GM10266 (cell line): Measurements from ENCODE around the gene ANTKMT.
A peak's percentile ranks its signal among the peaks of the same experiment; 100 is the strongest.

ENCODE experiments used
- DNase-seq: peaks from one replicate; pipeline ENCODE4 v3.0.0; 2012; ENCODE audit errors: extremely low spot score
- TF ChIP-seq, protein P1 (sequence below): IDR thresholded peaks from 2 replicates; pipeline ENCODE4 v1.5.1; 2012; ENCODE audit warnings: mild to moderate bottlenecking, low read depth; ENCODE audit not compliant: control insufficient read depth, insufficient read depth; ENCODE audit errors: missing control alignments

Gene ANTKMT

DNA sequence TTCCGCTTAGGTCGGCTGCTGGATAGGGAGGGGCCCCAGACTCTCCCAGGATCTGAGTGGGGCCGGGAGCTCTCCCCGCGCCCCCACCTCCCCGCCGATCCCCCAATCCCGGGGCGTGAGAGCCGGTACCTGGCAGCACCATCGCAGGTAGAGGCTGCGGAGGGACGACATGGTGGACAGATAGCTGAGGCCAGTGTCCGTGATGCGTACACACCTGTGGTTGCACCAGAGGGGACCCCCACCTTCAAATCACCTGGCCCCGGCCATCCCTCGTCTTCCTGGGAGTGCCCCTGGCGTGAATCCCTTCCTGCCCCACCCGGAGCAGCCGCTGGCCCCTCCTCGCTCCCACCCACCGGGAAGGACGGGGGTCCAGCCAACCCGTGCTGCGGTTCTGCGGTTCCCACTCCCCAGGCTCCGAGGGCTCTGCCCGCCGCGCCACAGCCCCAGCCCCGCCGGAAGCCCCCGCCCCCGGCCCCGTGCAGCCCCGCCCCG lies 26.0 kb upstream of the ANTKMT start:
- TF ChIP-seq, protein P1, sequence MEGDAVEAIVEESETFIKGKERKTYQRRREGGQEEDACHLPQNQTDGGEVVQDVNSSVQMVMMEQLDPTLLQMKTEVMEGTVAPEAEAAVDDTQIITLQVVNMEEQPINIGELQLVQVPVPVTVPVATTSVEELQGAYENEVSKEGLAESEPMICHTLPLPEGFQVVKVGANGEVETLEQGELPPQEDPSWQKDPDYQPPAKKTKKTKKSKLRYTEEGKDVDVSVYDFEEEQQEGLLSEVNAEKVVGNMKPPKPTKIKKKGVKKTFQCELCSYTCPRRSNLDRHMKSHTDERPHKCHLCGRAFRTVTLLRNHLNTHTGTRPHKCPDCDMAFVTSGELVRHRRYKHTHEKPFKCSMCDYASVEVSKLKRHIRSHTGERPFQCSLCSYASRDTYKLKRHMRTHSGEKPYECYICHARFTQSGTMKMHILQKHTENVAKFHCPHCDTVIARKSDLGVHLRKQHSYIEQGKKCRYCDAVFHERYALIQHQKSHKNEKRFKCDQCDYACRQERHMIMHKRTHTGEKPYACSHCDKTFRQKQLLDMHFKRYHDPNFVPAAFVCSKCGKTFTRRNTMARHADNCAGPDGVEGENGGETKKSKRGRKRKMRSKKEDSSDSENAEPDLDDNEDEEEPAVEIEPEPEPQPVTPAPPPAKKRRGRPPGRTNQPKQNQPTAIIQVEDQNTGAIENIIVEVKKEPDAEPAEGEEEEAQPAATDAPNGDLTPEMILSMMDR: no peak
- no peak for DNase-seq

DNA sequence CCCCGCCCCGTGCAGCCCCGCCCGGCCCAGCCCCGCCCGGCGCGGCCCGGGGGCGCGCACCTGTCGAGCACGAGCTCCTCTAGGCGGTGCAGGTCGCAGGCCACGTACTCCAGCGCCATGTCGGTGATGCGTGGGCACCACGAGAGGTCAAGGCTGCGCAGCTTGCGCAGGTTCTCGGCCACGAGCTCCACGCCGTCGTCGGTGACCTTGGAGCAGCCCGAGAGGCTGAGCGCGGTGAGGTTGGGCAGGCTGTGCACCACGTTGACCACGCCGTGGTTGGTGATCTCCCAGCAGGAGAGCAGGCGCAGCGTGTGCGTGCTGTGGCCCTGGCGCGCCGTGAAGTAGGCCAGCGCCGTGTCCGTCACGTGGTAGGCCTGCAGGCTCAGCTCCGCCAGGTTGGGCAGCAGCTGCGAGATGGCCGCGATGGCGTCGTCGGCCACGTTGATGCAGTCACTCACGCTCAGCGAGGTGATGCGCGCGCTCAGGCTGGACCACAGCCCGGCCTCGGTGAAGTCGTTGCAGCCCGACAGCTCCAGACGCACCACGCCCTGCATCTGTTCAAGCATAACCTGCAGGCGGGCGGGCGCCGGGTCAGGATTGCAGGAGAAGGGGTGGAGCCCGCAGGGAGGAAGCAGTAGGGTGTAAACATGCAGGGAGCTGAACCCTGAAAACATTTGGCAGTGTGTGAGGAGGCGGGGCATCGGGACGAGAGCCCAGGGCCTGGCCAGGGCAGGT lies 25.4 kb upstream of the ANTKMT start:
- TF ChIP-seq, protein P1: no peak
- peak; percentile 90 for DNase-seq

DNA sequence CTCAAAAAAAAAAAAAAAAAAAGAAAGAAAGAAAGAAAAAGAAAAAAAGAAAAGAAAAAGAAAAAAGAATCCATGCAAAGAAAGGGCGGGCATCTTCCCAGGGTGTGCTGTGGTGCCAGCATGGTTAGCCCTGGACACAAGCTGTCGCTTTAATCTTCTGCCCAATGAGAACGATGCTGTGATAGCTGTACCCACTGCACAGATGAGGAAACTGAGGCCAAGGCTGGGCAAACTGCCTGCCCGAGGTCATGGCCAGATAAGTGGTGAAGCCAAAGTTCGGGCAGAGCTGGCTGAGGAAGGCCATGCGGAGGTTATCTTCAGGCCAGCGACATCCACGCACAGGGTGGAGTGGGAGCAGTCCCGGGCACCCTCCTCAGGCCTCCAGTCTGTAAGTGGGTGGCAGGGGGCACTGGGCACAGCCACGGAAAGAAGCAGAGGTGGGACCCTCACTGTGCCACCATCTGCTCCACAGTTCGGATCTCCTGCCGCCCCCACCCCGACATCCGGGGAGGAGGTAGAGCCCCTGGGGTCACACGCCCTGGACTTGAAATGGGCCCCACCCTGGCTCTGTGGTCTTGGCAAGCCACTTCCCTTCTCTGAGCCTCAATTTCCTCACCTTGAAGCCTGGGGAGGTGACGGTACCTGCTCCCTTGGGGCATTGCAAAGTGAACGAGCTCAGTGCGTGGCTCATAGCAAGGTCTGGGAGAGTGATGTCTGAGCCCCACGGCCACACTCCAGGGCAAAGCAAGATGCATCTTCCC lies 21.9 kb upstream of the ANTKMT start:
- DNase-seq: no peak
- TF ChIP-seq, protein P1: no peak

DNA sequence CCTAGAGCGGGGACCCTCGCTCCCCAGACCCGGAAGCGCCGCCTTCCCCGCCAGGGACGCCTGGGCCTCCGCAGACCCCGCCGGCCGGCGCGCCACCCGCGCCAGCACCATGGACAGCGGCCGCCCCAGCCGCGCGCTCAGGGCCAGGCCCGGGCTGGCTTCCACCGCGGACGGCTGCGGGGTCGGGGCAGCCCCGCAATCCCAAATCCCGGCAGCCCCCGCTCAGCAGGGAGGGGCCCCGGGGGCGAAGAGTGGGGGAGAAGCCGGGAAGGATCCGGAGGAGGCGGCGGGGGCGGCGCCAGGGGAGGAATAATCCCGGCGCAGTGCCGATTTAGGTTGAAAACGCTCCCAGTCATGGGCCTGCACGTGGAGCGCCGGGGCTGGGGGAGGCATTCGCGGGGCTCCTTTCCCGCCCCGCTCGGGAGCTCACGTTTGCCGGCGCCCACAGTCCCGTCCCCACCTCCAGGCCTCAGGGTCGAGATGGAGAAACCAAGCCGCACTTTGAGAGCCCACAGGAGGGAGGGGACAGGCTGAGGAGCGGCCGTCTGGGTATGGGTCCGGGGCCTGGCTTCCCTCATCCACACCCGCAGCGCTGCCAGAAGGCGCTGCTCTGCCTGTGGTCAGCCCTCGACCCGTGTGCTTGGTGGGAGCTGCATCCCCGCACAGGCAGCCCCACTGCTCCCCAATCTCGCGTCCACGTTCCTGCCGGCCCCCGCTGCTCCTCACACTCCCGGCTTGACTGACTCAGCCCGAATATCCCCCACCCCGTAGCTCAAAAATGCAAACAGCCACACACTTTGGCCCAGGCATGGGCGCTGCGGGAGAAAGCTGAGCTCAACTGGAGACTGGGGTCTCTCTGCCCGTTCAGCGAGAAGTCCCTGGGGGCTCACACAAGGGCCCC lies 20.0 kb upstream of the ANTKMT start:
- peak; percentile 74 for DNase-seq
- TF ChIP-seq, protein P1: no peak

DNA sequence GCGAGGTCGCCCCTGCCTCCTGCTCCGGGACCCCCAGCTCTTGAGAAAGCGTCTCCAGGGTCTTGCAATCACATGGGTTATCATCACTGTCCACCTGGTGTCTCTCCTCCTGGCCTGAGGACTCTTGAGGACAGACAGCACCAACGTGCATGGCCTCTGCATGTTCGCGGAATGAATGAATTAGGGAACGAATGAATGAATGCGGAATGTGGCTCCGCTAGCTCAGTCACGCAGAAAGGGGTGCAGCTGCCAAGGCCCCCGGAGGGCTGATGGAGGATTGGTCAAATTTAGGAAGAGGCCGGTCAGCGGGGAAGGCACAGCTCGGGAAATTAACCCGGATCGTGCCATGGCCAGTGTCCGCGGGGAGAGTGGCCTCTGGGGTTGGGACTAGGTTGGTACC lies 18.6 kb upstream of the ANTKMT start:
- DNase-seq: no peak

DNA sequence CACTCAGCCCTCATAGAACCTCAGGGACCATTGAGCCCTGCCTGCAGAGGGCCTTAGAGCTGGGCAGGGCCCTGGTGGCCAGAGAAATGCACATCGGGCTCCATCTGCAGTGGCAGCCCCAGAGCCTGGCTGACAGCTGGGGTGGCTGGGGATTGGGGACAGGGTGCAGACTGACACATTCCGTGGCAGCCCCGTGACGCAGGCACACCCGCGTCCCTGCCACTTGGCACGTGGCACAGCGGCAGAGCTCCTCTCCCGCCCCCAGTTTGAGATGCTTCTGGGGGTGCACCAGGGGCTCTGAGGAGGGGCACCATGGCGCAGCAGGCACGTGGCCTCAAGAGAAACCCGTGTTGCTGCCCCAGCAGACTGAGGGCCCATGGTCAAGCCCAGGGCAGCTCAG lies 17.5 kb upstream of the ANTKMT start:
- DNase-seq: no peak

More for the DNA sequence above, 18.6 kb upstream of the ANTKMT start:
- TF ChIP-seq, protein P1: no peak

More for the DNA sequence above, 17.5 kb upstream of the ANTKMT start:
- TF ChIP-seq, protein P1: no peak
